Cardiac fibroblast (primary cell): Measurements from ENCODE around the gene DUS1L.

Experiments used
- DNase-seq, 2 donors: peaks; one replicate each; pipeline versions ENCODE4 v3.0.0 to v3.0.0-alpha.2; 2010; ENCODE audit warnings: low read depth in 2 of 2
- H3K4me3 ChIP-seq, 2 donors: replicated peaks in 1 of 2; 1 replicate in 1 of 2; 2 replicates in 1 of 2; pipeline ENCODE4 v1.5.1; 2011; ENCODE audit warnings: low read depth in 2 of 2, low read length in 2 of 2, mild to moderate bottlenecking in 2 of 2, moderate library complexity in 1 of 2
- TF ChIP-seq, protein P1 (sequence below): IDR thresholded peaks from one replicate; pipeline ENCODE4 v1.5.1; 2011; ENCODE audit warnings: low read depth, mild to moderate bottlenecking, low read length, inconsistent platforms

The DUS1L gene

DNA sequence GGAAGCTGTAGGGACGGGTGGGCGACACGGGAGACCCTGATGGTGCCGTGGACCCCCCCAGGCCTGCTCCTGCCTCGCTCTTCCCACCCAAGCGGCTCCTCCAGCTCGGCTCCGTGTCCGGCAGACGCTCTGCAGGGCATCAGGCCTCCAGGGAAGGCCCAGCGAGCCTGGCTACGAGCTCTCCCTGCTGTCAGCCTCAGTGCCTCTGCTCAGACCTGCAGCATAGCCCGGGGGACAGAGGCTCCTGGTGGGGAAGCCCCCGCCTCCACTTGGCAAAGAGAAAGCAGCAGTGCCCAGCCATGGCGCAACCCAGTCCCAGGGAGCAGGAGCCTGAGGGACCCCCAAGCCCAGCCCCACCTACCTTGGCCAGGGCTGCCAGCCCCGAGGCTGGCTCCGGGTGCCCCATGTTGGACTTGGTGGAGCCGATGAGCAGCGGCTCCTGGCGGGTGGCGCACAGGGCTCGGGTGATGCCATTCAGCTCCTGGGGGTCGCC lies 26.5 kb upstream of the DUS1L start:
- DNase-seq, result no peak
- TF ChIP-seq, protein P1, sequence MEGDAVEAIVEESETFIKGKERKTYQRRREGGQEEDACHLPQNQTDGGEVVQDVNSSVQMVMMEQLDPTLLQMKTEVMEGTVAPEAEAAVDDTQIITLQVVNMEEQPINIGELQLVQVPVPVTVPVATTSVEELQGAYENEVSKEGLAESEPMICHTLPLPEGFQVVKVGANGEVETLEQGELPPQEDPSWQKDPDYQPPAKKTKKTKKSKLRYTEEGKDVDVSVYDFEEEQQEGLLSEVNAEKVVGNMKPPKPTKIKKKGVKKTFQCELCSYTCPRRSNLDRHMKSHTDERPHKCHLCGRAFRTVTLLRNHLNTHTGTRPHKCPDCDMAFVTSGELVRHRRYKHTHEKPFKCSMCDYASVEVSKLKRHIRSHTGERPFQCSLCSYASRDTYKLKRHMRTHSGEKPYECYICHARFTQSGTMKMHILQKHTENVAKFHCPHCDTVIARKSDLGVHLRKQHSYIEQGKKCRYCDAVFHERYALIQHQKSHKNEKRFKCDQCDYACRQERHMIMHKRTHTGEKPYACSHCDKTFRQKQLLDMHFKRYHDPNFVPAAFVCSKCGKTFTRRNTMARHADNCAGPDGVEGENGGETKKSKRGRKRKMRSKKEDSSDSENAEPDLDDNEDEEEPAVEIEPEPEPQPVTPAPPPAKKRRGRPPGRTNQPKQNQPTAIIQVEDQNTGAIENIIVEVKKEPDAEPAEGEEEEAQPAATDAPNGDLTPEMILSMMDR, result no peak
- no peak overlapping the region for H3K4me3 ChIP-seq

DNA sequence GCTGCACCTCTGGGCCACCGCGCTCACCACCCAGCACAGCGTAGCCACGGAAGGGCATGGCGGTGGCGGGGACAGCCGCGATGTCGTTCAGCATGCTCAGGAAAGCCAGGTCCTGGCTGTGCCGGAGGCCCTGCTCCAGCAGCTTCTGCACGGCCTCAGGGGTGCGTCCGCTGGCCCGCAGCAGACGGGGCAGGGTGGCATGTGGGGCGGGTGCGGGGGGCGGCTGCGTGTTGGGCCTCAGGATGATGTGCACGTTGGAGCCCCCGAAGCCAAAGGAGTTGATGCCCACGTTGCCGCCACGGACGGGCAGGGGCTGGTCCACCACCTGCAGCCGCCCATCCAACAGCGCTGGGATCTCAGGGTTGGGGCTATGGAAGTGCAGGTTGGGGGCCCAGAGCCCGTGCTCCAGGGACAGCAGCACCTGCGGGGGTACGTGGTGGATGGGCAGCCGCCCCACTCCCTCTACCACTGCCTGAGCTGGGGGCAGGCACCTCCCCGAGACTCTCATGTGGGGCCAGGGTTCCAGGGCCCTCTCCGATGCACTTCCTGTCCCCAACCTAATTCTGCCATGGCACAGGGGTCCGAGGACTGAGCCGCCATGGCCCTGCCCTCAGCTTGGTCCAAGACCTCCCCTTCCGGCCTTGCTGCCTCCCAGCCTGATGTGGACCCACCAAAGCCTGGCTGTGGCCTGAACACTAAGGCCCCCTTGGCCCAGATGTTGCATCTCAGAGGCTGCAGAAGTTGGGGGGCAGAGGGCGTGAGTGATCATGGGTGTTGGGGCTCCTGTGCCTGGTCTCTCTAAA lies 25.9 kb upstream of the DUS1L start:
- TF ChIP-seq, protein P1, result no peak
- no peak for DNase-seq
- no peak overlapping the region for H3K4me3 ChIP-seq

DNA sequence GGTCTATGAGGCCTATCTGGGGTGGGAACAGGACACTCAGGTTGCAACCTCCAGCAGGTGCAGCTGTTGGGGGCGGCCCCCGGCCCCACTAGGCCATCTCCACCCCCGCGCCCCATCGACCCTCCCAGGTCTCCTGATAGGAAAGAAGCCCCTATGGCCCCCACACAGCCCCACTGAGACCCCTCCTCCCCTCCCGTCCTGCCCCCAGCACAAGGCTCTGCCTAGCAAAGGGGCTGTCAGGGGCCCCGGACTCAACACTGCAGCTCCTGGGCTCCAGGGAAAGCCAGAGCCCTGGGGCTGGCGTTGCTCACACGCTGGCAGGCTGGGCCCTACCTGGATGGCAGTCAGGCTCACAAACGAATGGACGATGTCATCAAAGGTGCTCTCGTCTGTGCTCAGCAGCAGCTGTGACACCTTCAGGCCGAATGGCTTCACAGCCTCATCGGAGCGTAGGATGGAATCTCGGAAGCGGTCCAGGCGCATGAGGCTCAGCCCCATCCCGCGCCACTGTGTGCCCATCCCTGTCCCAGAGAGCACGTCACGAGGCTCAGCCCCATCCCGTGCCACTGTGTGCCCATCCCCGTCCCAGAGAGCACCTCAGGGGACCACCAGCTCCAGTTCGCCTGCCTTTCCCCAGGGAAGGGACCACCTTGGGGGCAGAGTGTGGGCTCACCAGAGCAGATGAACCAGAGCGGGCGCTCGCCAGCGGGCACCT lies 25.1 kb upstream of the DUS1L start:
- DNase-seq, result no peak
- TF ChIP-seq, protein P1, result no peak
- no peak overlapping the region for H3K4me3 ChIP-seq

DNA sequence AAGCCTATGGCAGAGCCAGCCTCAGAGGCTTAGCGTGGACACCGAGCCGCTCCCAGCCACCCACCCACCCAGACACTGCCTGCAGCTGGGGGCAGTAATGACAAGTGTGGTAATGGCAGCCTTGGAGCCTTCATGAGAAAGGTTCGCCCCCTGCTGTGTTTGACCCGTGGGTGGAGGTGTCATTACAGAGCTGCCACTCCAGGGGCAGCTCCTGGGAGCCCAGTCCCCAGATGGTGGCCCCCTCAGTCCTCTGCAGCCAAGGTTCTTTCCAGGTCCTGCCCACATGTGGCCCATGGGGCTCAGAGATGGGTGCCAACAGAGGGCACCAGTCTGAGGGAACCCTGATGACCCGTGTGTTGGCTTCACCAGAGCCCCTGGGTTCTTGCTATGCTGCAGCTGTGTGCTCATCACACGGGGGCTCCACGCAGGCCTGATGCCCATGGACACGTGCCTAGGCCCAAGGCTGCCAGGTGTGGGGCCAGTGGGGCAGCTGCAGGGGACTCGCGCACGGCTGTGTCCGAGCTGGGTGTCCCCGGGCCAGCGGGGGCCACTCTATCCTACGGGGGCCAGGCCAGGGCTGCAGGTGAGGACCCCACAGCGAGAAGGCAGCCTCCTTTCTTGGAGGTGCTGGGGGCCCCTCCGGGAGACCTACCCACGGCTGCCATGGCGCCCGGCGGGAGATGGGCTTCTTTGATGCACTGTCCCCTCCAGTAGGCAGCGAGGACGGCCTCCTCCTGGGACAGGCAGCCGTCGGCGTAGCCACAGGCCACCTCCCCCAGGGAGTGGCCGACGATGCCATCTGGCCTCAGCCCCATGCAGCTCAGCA lies 24.3 kb upstream of the DUS1L start:
- TF ChIP-seq, protein P1, result no peak
- no peak for DNase-seq
- H3K4me3 ChIP-seq, result no peak overlapping the region

DNA sequence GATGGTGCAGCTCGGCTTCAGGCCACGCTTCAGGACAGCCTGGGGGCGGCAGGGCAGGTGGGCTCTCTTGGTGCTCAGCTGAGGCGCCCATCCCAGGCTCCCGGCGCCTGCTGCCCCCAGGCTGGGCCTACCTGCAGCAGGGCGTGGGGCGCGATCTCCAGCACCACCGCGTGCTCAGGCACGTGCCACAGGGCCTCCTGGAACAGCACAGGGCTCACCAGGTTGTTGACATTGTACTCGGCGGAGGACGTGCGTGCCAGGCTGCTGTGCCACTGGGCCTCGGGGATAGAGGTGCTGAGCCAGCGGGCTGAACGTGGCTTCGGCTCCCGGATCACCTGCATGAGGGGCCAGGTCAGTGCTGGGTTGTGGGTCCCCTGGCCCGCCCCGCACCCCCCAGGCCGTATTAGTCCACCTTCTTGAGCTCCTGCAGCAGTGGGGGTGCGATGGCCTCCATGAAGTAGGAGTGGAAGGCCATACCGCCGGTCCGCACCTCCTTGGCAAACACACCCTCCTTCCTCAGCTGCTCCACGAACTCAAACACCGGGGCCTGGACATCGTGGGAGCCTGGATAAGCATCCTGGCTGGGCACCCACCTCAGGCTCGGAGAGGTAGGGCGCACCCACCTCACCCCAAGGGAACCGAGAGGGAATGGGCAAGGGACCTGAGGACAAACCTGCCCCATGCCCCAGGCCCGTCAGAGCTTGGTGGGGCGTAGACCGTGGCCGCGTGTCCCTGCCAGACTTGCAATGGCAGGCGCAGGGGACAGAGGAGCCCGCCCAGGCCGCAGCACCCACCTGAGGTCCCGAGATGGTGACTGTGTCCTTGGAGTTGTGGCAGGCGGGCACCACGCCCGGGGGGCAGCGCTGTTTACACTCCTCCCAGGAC lies 23.5 kb upstream of the DUS1L start:
- no peak for DNase-seq
- TF ChIP-seq, protein P1, result no peak
- no peak overlapping the region for H3K4me3 ChIP-seq
